ENCODE measurements around the gene CHD1.

DNA sequence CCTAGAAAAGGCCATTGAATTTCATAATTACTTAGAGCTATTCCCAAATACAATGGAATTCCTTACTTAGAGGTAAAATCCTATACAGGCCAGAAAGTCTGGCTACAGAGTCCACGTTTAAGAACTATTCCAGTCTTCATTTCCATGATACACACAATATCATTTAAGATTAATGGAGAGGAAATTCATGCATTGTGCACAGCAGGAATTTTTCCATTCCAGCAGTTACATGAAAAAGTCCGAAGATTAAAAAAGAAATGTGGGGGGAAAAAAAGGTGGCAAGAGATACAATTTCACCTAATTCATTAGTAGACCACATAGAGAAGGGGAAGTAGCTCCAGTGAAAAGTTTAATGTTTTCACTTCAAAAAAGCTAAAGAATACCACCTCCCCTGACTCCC lies 63.1 kb downstream of the CHD1 start:
- TF ChIP-seq, protein P1, sequence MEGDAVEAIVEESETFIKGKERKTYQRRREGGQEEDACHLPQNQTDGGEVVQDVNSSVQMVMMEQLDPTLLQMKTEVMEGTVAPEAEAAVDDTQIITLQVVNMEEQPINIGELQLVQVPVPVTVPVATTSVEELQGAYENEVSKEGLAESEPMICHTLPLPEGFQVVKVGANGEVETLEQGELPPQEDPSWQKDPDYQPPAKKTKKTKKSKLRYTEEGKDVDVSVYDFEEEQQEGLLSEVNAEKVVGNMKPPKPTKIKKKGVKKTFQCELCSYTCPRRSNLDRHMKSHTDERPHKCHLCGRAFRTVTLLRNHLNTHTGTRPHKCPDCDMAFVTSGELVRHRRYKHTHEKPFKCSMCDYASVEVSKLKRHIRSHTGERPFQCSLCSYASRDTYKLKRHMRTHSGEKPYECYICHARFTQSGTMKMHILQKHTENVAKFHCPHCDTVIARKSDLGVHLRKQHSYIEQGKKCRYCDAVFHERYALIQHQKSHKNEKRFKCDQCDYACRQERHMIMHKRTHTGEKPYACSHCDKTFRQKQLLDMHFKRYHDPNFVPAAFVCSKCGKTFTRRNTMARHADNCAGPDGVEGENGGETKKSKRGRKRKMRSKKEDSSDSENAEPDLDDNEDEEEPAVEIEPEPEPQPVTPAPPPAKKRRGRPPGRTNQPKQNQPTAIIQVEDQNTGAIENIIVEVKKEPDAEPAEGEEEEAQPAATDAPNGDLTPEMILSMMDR (IDR thresholded peaks at IDR 0.05; ENCODE audit: insufficient read depth, low read depth, low read length), result no peak
- no peak for TF ChIP-seq EZH2 (IDR thresholded peaks at IDR 0.05; ENCODE audit: insufficient read depth, low read length)
